Lower leg skin (tissue), 4 donors: ENCODE data around the gene EDA. TPM values are rescaled to one million over a fixed set of nuclear protein-coding genes. Genes with fewer than 3 reads are reported as not detected.

Experiments
- DNase-seq, 2 donors: peaks; one replicate each; pipeline ENCODE4 v3.0.0-alpha.2; 2019; ENCODE audit warnings: low spot score in 2 of 2
- H3K4me3 ChIP-seq: fragments of 200-600 bp; sonication (generic); 2 replicates; pipeline ENCODE4 v1.5.1; 2017; ENCODE audit warnings: mild to moderate bottlenecking, low read depth; ENCODE audit not compliant: poor library complexity, severe bottlenecking
- CTCF ChIP-seq, 3 donors: fragments of 450-650 bp; IDR thresholded peaks; one replicate each; pipeline ENCODE4 v1.5.1; 2016; ENCODE audit warnings: antibody characterized with exemption in 3 of 3, mild to moderate bottlenecking in 3 of 3, moderate library complexity in 2 of 3
- POLR2A ChIP-seq, 2 donors: fragments of 450-650 bp; IDR thresholded peaks; one replicate each; pipeline ENCODE4 v1.6.1; 2016 to 2017; ENCODE audit warnings: antibody characterized with exemption in 2 of 2, mild to moderate bottlenecking in 1 of 2, moderate library complexity in 1 of 2
- WGBS, 2 donors: methylation state at CpG; one replicate each; pipeline ENCODE4 v1.1.5; 2018; 5-methylcytosine and 5-hydroxymethylcytosine counted together
- intact Hi-C: fragments of 100-400 bp; cut with DNase I; formaldehyde crosslinking; loops from one replicate; pipeline ENCODE4 v1.15.0; 2023; ENCODE audit warnings: low total_unique reads
- total RNA-seq, 4 donors: library from RNA; depleted of rRNA; stranded (reverse); fragments of >200 nt; gene quantifications; one replicate each; pipeline ENCODE4 v1.1.0, GENCODE V29; 2016

EDA gene
- total RNA-seq, 4 donors from 2014 or later, result 3.0 to 9.9 (median 4.5) TPM

- no peak for DNase-seq
- intact Hi-C loops, result no loop called here
- TF ChIP-seq POLR2A (IDR thresholded peaks at IDR 0.05) (no peak), CTCF (IDR thresholded peaks at IDR 0.05) (no peak)
- 58 to 61% methylated on average over 4 of the region's 4 CpGs for WGBS, 2 donors
- no peak overlapping the region for H3K4me3 ChIP-seq
These were observed 410.9 kb downstream of the EDA start for GRCh38 chrX:70026851-70027200.

- no peak overlapping the region for H3K4me3 ChIP-seq
- 38 to 41% methylated on average over 4 of the region's 4 CpGs for WGBS, 2 donors
- intact Hi-C loops, result no loop called here
- no peak for DNase-seq
- no peak for TF ChIP-seq POLR2A (IDR thresholded peaks at IDR 0.05)
- TF ChIP-seq CTCF (IDR thresholded peaks at IDR 0.05), result no peak
These were observed 413.9 kb downstream of the EDA start for GRCh38 chrX:70029863-70030262.

- no peak for TF ChIP-seq CTCF (IDR thresholded peaks at IDR 0.05)
- no peak for TF ChIP-seq POLR2A (IDR thresholded peaks at IDR 0.05)
- intact Hi-C loops, result no loop called here
- H3K4me3 ChIP-seq, result no peak overlapping the region
- DNase-seq, result no peak
- 6 to 18% methylated on average over 4 of the region's 4 CpGs for WGBS, 2 donors
These were observed 414.4 kb downstream of the EDA start for GRCh38 chrX:70030301-70030767.

GRCh38 chrX:70032792-70033191 is 416.9 kb downstream of the EDA start:
- intact Hi-C loops, result no loop called here
- no peak overlapping the region for H3K4me3 ChIP-seq
- no peak for DNase-seq

GRCh38 chrX:70033348-70034051 is 417.6 kb downstream of the EDA start:
- no peak for DNase-seq
- H3K4me3 ChIP-seq, result no peak overlapping the region
- intact Hi-C loops, result no loop called here
- TF ChIP-seq CTCF (IDR thresholded peaks at IDR 0.05), result no peak
- TF ChIP-seq POLR2A (IDR thresholded peaks at IDR 0.05), result no peak
- WGBS, 2 donors, result 65 to 70% methylated on average over 8 to 10 of the region's 10 CpGs

More at GRCh38 chrX:70032792-70033191, 416.9 kb downstream of the EDA start:
- TF ChIP-seq CTCF (IDR thresholded peaks at IDR 0.05) (no peak), POLR2A (IDR thresholded peaks at IDR 0.05) (no peak)
- 27 to 53% methylated on average over 2 of the region's 2 CpGs for WGBS, 2 donors

- TF ChIP-seq POLR2A (IDR thresholded peaks at IDR 0.05) (no peak), CTCF (IDR thresholded peaks at IDR 0.05) (no peak)
- DNase-seq, result no peak
- whole genome bisulfite sequencing, 2 donors, result 39 to 69% methylated on average over 4 of the region's 4 CpGs
- intact Hi-C loops, result no loop called here
- H3K4me3 ChIP-seq, result no peak overlapping the region
These were observed 418.7 kb downstream of the EDA start for GRCh38 chrX:70034646-70035045.
